Mammary epithelial cell (primary cell): ENCODE measurements around the gene ARHGAP28.

ENCODE experiments used
- CTCF ChIP-seq, 2 donors: IDR thresholded peaks in 1 of 2; conservative IDR thresholded peaks in 1 of 2; 2 replicates each; pipeline ENCODE4 v1.5.1; 2011 to 2012; ENCODE audit warnings: inconsistent platforms in 2 of 2, low read length in 2 of 2, mild to moderate bottlenecking in 2 of 2, control low read depth in 1 of 2, low read depth in 1 of 2; ENCODE audit not compliant: insufficient read depth in 1 of 2; ENCODE audit errors: extremely low read depth in 1 of 2
- EZH2 ChIP-seq: IDR thresholded peaks from 2 replicates; pipeline ENCODE4 v1.6.1; 2012; ENCODE audit warnings: low read length, inconsistent platforms, borderline replicate concordance

- TF ChIP-seq CTCF (conservative IDR thresholded peaks at IDR 0.05 in 1 of 2, IDR thresholded peaks at IDR 0.05 in 1 of 2; ENCODE audit: extremely low read depth in 1 of 2, insufficient read depth in 1 of 2, low read depth in 1 of 2, low read length in 2 of 2) (no peak), EZH2 (no peak)
These were observed 17.0 kb downstream of the ARHGAP28 start for GRCh38 chr18:6746386-6746960.
